DOHH2 (cell line): Measurements from ENCODE around the gene RUNX2.

Experiments
- H3F3A ChIP-seq: fragments of 200-600 bp; sonication (generic), shearing (Covaris generic); 2 replicates; pipeline ENCODE4 v1.6.0; 2016; ENCODE audit warnings: antibody characterized with exemption, mild to moderate bottlenecking; ENCODE audit not compliant: control insufficient read depth, insufficient read depth
- H3K27ac ChIP-seq: fragments of 200-600 bp; sonication (generic); 2 replicates; pipeline ENCODE4 v1.5.1; 2014; ENCODE audit warnings: low read depth, mild to moderate bottlenecking, low read length, moderate library complexity
- H3K27me3 ChIP-seq: fragments of 200-600 bp; sonication (generic); 2 replicates; pipeline ENCODE4 v1.6.1; 2014; ENCODE audit warnings: mild to moderate bottlenecking, low read length, mixed read lengths; ENCODE audit not compliant: control insufficient read depth
- H3K36me3 ChIP-seq: fragments of 200-600 bp; sonication (generic); 2 replicates; pipeline ENCODE4 v1.6.1; 2014; ENCODE audit warnings: mild to moderate bottlenecking, low read length, moderate library complexity, mixed read lengths; ENCODE audit not compliant: control insufficient read depth
- H3K4me1 ChIP-seq: fragments of 200-600 bp; sonication (generic); 2 replicates; pipeline ENCODE4 v1.6.1; 2014; ENCODE audit warnings: mild to moderate bottlenecking, low read length, mixed read lengths; ENCODE audit not compliant: control insufficient read depth
- H3K4me2 ChIP-seq: fragments of 200-600 bp; sonication (generic); 2 replicates; pipeline ENCODE4 v1.6.0; 2014; ENCODE audit warnings: mild to moderate bottlenecking, low read length, moderate library complexity
- H3K4me3 ChIP-seq: fragments of 200-600 bp; sonication (generic); 2 replicates; pipeline ENCODE4 v1.5.1; 2014; ENCODE audit warnings: mild to moderate bottlenecking, low read length, mixed read lengths
- H3K79me2 ChIP-seq: fragments of 200-600 bp; sonication (generic); 2 replicates; pipeline ENCODE4 v1.6.1; 2014; ENCODE audit warnings: mild to moderate bottlenecking, low read length, mixed read lengths; ENCODE audit not compliant: control insufficient read depth
- H3K9me2 ChIP-seq: fragments of 200-600 bp; sonication (generic); replicated peaks from 2 replicates; pipeline ENCODE4 v1.6.1; 2014; ENCODE audit warnings: mild to moderate bottlenecking, low read length, mixed read lengths; ENCODE audit not compliant: control insufficient read depth
- H3K9me3 ChIP-seq: fragments of 200-600 bp; sonication (generic); 2 replicates; pipeline ENCODE4 v1.6.1; 2014; ENCODE audit warnings: antibody characterized with exemption, low read length, mixed read lengths; ENCODE audit not compliant: control insufficient read depth, insufficient read depth
- H4K20me1 ChIP-seq: fragments of 200-600 bp; sonication (generic); 2 replicates; pipeline ENCODE4 v1.6.0; 2014; ENCODE audit warnings: low read depth, mild to moderate bottlenecking, antibody characterized with exemption, low read length, moderate library complexity; ENCODE audit not compliant: control insufficient read depth, insufficient read depth
- CTCF ChIP-seq: fragments of 200-600 bp; sonication (generic); IDR thresholded peaks from one replicate; pipeline ENCODE4 v1.5.1; 2014; ENCODE audit warnings: antibody characterized with exemption, mild to moderate bottlenecking, low read depth, low read length; ENCODE audit not compliant: poor library complexity, severe bottlenecking
- EZH2phosphoT487 ChIP-seq: fragments of 200-600 bp; sonication (generic); IDR thresholded peaks from 2 replicates; pipeline ENCODE4 v1.6.1; 2017; ENCODE audit warnings: borderline replicate concordance, mild to moderate bottlenecking, antibody characterized with exemption, low read length, moderate library complexity, mixed read lengths

Gene RUNX2

GRCh38 chr6:45422503-45423110 is 94.5 kb downstream of the RUNX2 start:
- Histone ChIP-seq H3K27ac (no peak overlapping the region), H3K4me1 (peaks cover 39% of the 10 kb centered on the region), H3K4me2 (peak overlapping the region; percentile 85), H3F3A (peaks cover 11% of the 10 kb centered on the region), H3K4me3 (peak overlapping the region; percentile 64), H3K9me3 (no peaks in the 10 kb centered on the region), H3K9me2 (no peaks in the 10 kb centered on the region), H3K27me3 (peaks cover 80% of the 10 kb centered on the region), H3K36me3 (no peaks in the 10 kb centered on the region), H3K79me2 (no peaks in the 10 kb centered on the region), H4K20me1 (no peaks in the 10 kb centered on the region; the same call in 1 of the 2 replicates)
- TF ChIP-seq CTCF: no peak
- TF ChIP-seq EZH2phosphoT487: no peak

DNA sequence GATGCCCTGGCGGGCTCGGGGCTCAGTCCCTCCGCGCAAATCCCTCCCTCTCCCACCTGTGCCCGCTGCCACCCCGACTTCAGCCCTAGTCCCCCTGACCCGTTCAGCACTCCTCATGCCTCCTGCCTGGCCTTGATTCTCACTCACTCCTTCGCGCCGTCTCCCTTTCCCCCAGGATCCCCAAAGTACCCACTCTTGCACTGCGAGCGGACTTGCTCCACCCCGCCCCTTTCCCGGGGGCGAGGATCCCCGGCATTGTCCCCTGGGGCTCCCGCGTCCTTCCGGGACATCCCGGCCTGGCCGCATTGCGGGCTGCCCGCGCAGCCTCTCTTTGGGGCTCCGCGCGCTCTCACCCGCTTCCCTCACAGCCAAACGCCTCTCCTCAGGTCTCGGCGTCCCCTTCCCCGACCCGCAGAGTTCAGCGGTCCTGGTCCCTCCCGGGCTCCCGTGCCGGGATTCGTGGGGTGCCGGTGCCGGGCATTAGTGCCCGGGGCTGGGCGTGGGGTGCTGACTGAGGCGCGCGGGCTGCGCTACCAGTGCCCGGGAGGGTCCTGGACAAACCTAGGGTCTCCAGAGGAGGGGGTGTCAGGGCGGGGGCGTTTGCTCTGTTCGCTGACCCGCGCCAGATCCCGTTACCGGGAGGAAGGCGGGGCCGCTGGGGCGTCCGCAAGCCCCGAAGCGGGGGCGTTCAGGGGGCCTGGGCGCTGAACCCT is 95.1 kb downstream of the RUNX2 start:
- no peaks in the 10 kb centered on the region for H3K9me2 ChIP-seq
- no peaks in the 10 kb centered on the region for H3K9me3 ChIP-seq
- TF ChIP-seq EZH2phosphoT487 (no peak), CTCF (no peak)
- peaks cover 43% of the 10 kb centered on the region for H3K4me1 ChIP-seq
- no peaks in the 10 kb centered on the region for H3K79me2 ChIP-seq
- peak overlapping the region; percentile 85 for H3K4me2 ChIP-seq
- no peaks in the 10 kb centered on the region; the same call in 1 of the 2 replicates for H4K20me1 ChIP-seq
- H3K27ac ChIP-seq: no peak overlapping the region
- peaks cover 81% of the 10 kb centered on the region for H3K27me3 ChIP-seq
- H3F3A ChIP-seq: peaks cover 17% of the 10 kb centered on the region
- peak overlapping the region; percentile 64; the same call in 1 of the 2 replicates for H3K4me3 ChIP-seq
- H3K36me3 ChIP-seq: no peaks in the 10 kb centered on the region

GRCh38 chr6:45423824-45424450 is 95.8 kb downstream of the RUNX2 start:
- Histone ChIP-seq H3K9me2 (no peaks in the 10 kb centered on the region), H3K27ac (no peak overlapping the region), H4K20me1 (no peaks in the 10 kb centered on the region; the same call in 1 of the 2 replicates), H3K36me3 (no peaks in the 10 kb centered on the region), H3K4me3 (no peak overlapping the region), H3K79me2 (no peaks in the 10 kb centered on the region), H3K4me2 (no peak overlapping the region), H3K4me1 (peaks cover 43% of the 10 kb centered on the region), H3F3A (peaks cover 17% of the 10 kb centered on the region), H3K9me3 (no peaks in the 10 kb centered on the region), H3K27me3 (peaks cover 78% of the 10 kb centered on the region)
- TF ChIP-seq EZH2phosphoT487: no peak
- TF ChIP-seq CTCF: no peak
